ENCODE results near the gene ANKEF1.
A peak's percentile ranks its signal among the peaks of the same experiment; 100 is the strongest.
"Not testable (repeated sequence)": the region's sequence is repeated elsewhere in the genome, so short reads cannot be mapped to it uniquely, and the experiment has no call there.

ANKEF1 gene

DNA sequence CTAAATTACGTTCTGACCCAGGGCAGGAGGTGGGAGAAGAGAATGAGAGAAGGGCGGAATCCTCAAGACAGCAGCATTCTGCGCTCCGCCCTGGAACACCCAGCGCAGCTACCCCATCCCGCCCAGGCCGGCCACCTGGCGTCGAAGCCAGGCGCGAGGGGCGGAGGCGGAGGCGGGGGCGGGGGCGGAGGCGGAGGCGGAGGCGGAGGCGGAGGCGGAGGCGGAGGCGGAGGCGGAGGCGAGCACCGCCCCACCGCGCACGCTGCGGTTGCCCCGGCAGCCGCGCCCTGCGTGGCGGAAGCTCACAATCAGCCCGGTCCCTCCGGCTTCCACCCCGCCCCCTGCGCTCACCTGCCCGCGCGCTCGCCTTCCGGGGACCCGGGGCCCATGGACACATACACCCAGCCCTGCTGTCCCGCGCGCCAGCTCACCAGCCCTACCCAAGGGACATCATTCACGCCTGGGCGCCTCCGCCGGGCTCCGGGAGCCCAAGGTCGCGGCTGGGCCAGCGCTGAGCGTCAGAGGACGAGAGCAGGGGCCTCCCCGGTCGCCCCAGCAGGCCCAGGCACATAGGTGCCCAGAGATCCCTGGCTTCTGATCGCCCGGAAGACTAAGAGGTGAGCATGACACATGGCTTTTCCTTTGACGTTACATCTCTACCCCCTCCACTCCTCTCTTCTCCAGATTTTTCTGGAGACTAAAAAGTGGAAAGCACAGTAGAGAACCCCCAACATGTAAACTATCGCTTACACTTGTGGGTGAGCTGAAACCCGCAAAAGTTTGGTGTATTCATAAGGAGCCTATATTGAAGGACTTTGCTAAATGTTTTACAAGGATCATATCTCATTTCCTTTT lies at the start of gene ANKEF1:
TSS of gene ANKEF1 (plus strand) at position 271 of the 855 bp plus-strand sequence. CDS start 3,315 bp downstream, outside the sequence.
- DNase-seq (ENCODE audit: low read depth): peak; percentile 64

DNA sequence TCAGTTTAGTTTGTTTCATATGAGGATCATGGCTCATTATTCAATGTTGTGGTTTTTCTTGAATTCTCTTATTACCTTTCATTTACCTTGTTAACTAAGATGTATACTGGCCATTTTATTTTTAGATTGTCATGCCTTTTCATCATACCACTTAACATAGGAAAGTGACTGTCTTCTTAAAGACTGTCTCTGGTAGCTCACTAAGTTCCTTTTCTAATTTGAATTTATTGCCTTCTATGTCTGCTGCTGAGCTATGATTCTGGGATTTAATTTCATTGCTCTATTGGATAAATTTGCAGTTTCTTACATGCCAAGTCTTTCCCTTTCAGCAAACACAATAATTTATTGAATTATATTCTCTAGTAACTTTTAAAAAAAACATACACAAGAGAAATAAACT lies 49.5 kb upstream of the ANKEF1 start:
- no peak for DNase-seq (ENCODE audit: low read depth)

DNA sequence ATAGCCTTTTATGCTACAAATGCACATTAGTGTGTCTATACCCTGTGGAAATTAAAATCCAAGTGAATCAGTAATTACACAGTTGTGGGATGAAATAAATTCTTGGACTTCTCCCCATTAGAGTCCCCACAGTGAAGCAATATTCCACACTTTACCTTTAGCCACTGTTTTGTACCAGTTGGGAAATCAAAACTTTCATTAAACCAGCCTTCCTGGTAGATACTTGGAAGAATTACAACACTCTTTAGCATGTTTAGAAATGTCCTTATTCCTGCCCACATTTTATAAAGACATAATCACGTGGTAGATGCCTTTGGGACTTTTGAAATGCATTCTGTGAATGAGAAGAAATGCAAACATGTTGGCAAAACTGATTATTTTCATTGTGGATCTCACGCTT lies 49.0 kb upstream of the ANKEF1 start:
- DNase-seq (ENCODE audit: low read depth): peak; percentile 77

DNA sequence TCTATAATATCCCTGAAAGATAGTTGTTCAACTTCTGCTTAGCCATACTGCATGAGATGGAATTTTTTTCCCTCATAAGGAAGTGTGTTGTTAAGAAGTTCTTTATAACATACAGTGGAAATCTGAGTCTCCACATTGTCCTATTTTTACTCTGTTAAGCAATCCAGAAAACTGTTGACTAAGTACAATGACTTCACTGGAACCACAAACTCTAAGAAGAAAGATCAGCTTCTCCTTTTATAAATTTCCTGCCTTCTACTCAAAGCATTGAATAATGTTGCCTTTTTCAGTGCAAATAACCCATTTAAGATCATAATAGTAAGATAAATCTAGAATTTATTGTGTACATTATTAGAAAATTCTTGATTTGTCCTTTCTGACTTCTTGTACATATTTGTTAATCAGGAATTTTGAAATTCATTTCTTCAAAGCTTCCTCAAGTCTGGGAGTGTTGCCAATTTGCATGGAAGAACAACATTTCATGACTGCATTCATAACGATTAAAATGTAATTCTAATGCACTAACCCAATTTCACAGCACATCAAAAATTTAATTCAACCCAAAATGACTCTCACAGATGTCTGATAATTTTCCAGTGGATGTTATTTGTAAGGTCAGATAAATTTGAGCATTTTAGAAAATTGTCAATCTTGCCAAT lies 45.6 kb upstream of the ANKEF1 start:
- peak; percentile 87 for DNase-seq (ENCODE audit: low read depth)

DNA sequence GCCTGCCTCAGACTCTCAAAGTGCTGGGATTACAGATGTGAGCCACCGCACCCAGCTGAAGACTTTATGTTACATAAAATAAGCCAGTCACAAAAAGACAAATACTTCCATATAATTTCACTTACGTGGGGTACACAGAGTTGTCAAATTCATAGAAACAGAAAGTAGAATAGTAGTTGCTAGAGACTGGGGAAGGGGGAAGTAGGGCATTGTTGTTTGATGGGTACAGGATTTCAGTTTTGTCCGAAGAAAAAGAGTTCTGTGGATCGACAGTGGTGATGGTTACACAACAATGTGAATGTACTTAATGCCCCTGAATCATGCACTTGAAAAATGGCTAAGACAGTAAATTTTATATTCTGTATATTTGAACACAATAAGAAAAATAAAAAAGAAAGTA lies 41.6 kb upstream of the ANKEF1 start:
- no peak for DNase-seq (ENCODE audit: low read depth)

DNA sequence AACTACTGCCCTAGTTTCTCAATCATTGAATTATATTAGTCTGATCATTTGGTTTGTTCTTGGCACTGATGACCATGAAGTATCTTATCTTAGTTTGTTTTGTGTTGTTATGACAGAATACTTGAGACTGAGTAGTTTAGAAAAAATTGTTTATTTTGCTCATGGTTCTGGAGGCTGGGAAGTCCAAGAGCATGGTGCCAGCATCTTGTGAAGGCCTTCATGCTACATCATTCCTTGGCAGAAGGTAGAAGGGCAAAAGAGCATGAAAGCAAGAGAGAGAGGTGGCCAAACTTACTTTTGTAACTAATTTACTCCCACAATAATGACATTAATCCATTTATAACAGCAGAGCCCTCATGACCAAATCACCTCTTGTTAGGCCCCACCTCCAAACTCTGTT lies 40.1 kb upstream of the ANKEF1 start:
- DNase-seq (ENCODE audit: low read depth): no peak

DNA sequence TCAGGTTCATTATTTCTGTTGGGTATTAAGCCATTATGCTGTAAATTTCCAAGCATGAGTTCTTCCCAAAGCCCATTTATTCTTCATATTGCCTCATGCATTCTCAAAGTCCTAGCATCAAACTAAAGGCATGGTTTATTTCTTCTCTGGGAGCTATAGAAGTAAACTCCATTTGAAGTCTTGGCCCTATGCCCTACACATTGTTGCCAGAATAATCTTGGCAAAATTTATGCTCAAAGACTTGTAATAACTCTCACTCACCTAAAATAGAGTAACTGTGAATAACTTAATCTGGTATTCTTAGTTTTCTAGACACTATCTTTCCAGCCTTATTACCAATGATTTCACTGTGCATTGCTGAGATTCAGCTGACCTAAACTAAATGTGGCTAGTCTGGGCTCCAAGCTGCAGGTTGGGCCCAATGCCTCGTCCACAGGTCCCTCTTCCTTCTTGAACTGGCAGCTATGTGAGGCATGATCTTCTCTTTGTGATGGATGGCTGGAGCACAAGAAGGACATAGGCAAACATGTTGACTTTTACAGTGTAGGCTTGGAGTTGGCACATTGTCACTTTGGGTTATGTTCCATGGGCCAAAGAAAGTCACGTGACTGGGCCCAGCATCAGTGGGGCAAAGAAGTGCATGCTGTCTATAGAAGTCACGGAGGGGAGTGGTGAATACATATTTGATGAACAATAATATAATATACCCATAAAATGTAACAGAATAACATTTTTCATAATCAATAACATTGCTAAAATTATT lies 39.1 kb upstream of the ANKEF1 start:
- no peak for DNase-seq (ENCODE audit: low read depth)

DNA sequence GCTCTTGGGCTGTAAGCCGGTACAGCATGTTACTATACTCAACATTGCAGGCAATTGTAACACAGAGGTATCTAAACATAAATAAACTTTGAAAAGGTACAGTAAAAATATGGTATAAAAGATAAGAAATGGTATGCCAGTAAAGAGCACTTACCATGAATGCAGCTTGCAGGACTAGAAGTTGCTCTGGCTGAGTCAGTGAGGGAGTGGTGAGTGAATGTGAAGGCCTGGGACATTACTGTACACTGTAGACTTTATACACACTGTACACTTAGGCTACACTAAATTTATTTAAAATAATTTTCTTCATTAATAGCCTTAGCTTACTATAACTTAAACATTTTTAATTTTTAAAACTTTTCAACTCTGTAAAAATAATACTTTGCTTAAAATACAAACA lies 37.8 kb upstream of the ANKEF1 start:
- DNase-seq (ENCODE audit: low read depth): no peak

DNA sequence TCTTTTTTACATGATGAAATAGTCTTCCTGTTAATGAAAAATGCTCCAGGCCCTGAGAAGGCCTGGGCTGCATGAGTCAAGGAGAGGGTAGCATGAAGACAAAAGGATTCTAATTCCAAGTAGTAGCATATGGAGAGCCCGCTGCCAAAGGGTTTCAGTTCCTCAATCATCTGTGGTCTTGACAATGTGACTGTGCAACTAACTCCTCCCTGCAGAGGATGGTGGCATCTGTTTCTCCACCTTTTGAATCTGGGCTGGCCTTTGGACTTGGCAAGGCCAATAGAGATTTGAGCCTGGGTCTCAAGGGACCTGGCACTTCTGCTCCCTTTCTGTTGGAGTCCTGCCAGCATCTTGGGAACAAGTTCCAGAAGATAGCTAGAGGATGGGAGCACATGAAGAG lies 35.1 kb upstream of the ANKEF1 start:
- peak; percentile 19 for DNase-seq (ENCODE audit: low read depth)

DNA sequence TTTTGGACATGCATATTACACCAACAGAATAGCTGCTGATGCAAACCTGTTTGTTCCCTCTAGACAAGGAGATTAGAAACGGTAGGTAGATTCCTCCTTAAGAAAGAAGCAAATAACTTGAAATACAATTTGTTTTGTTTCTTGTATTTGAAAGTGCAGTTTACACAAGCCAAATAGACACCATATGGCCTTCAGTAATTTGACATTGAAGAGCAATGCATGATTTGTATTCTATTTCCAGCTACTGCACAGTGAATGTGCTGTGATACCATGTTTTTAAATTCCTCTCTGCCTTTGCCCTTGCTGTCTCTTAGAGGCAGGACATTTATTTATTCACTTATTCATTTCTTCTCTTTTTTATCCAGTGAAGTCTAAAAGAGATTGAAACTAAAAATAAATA lies 31.9 kb upstream of the ANKEF1 start:
- peak; percentile 25 for DNase-seq (ENCODE audit: low read depth)

DNA sequence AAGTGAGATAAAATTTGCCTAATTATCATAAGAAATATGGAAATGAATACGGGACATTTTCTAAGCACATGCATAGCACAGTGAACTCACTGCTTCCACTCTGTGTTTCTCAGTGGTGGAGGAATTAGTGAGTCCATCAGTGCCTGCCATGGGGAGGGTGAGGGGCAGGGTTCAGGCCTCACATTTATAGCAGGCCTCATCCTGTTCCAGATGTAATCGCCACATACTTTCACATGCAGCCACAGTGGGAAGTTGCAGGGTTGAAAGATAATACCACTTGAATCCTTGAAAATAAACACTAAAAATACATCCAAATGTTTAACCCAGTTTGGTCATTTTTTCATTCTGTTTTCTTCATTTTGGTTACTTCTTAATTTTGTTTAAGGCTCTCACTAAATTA lies 29.9 kb upstream of the ANKEF1 start:
- DNase-seq (ENCODE audit: low read depth): peak; percentile 36

DNA sequence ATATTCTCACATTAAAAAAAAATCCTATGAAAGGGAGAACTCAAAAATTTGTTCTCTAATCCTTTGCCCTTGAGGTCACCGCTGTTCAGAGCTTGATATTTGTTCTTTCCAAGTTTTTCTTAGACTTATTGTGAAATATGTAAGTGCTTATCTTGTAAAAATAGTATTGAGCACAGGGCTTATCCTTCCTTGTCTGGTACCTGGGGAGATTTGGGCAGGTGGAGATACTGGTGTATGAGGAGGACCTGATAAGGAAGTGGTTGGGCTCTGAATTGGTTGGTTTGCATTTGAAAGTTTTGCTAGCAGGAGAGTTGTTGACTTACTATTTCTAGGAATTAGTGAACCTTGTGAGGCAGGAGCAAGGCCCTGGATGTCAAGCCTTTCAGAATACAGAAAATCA lies 28.9 kb upstream of the ANKEF1 start:
- no peak for DNase-seq (ENCODE audit: low read depth)

DNA sequence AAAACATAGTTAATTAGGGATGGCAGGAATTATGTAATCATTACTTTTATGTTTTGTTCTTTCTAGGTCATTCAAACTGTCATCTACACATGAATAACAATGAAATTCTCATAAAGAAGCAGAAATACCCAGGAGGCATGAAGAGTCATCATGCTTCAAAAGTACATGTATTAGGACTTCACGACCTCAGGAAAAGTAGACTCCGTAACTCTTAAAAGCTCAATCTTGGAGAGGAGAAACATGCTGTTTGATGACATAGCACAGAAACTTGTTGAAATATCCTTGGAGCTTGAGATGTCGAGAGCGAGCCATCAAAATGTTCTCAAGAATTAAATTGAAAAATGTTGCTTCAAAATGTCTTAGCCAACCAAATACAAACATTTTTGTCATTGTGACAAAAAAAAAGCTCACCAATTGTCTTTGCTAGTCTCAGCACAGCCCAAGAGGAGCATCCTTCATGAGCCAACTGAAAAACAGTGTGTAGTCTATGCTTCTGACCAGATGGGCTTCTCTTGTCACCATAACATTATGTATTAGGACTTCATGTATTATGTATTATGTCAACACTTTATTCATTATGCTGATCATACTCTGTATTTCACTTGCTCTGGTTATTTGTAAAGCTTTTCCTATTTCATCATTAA lies 28.2 kb upstream of the ANKEF1 start:
- no peak for DNase-seq (ENCODE audit: low read depth)

DNA sequence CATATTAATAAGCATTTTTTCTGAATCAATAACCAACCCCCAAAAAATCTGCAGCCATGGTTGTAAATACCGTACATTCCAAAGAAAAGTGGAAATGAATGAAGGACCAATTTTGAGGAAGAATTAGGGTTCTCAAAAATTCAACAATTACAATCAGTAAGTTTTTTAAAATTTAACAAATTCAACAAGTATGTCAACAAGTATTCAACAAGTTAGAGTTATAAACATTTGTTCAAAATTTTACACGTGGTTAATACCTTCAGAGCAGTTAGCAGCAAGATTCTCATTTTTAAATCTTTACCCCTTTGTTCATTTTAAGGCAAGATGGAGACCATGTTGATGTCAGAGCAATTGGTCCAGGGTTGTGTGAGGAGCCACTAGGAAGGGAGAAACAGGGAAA lies 27.6 kb upstream of the ANKEF1 start:
- DNase-seq (ENCODE audit: low read depth): no peak

DNA sequence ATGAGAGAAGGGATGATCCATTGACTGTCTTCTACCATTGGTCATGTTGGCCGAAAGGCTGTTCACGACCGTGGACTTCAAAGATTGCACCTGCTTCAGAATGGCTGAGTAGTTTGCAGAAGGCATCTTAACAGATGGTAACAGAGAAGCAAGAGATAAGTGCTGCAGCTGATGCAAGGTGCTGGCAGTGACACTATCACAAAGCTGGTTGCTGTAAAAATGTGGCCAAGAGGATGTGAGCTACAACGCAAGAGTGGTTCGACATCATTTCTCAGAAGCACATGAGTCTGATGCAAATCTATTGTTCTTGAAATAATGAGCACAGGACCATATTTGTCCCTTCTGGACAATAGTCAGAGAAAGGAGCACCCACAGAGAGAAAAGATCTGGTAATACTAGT lies 27.0 kb upstream of the ANKEF1 start:
- DNase-seq (ENCODE audit: low read depth): no peak

DNA sequence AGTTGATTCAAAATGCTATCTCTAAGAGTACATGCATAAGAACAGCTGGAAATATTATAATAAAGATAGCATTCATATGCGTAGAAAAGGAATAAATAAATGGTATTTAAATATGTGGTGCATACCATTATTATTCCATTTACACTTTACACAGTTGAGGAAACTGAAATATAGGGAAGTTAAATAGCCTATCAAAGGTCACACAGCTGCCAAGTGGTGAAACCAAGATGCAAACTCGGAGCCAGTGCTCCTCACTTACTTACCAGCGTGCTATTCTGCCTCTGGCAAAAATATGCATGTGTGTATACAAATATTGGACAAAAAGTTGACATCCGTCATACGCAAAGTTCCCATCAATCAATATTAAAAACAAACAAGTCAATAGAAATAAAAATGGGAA lies 22.3 kb upstream of the ANKEF1 start:
- no peak for DNase-seq (ENCODE audit: low read depth)

DNA sequence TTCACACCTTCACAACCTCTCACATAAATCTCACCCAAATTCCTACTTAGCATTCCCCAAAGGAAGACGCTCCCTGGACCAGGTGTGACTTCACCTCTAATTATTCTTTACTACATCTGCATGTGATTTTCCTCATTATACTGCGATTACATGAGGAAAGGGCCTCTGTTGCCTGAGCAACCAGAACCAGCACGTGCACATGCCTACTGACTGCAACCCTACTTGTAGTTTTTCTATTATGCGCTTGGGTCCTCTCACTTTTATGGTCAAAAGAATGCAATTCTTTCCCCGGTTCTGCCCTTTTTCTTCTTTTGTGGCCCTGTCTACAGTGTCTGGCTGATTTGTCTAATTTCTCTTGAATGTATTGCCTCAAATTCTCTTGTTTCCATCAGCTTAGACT lies 20.4 kb upstream of the ANKEF1 start:
- DNase-seq (ENCODE audit: low read depth): no peak

DNA sequence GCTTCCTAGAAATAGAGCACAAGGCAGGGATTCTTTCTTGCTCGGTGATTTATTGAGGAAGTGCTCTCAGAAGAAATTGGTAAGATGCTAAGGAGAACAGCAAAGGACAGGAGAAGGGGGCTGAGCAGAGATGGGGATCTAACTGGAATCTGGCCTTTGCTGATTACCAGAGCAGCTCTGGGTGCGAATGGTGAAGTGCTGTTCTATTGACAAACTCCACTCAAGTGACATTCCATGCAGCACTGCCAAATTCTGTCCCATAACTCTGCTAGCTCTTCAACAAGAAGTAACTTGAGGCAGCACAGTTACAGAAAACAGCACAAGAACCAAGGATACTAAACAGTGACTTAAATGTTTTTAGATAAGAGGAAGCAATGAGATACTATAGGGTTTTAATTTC lies 13.8 kb upstream of the ANKEF1 start:
- DNase-seq (ENCODE audit: low read depth): no peak

DNA sequence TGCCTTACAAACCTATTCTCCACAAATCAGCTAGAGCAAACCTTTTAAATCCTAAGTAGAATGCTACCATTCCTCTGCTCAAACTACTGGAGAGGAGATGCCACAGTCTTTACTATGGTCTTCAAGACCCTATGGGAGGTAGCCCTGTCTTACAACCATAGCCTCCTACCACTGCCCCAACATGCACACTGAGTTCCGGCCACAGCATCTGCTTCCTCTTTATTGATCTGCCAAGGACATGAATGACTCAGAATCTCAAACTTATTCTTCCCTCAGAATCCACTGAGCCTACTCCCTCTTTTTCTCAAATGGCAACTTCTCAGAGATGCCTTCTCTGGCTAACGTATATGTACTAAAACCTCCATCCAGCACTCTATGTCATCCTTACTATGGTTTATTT lies 12.2 kb upstream of the ANKEF1 start:
- DNase-seq (ENCODE audit: low read depth): no peak

DNA sequence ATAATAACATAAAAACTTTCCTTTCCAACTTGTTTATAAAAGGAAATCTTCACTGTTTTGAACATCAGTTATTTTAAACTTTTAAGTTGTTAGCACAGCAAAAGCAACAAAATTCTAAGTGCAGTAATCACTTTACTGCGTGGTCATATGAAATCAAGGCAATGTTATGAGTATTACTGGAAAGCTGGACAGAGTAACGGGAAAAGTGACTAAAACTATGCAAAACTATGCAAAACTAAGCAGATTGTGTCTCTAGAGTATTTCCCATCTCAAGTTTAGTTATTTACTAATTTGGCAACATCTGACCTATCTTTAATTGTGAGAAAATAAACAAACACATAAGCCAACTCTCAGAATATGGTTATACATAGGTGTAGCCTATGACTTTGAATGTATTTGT lies 10.9 kb upstream of the ANKEF1 start:
- DNase-seq (ENCODE audit: low read depth): peak; percentile 77

DNA sequence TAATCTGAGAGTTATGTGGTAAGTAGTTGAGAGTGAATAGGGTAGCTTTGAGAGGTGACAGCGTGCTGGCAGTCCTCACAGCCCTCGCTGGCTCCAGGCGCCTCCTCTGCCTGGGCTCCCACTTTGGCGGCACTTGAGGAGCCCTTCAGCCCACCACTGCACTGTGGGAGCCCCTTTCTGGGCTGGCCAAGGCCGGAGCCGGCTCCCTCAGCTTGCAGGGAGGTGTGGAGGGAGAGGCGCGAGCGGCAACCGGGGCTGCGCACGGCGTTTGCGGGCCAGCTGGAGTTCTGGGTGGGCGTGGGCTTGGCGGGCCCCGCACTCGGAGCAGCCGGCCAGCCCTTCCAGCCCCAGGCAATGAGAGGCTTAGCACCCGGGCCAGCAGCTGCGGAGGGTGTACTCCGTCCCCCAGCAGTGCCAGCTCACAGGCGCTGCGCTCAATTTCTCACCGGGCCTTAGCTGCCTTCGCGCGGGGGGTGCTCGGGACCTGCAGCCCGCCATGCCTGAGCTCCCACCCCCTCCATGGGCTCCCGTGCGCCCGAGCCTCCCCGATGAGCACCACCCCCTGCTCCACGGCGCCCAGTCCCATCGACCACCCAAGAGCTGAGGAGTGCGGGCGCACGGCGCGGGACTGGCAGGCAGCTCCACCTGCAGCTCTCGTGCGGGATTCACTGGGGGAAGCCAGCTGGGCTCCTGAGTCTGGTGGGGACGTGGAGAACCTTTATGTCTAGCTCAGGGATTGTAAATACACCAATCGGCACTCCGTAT lies 3.2 kb upstream of the ANKEF1 start:
- DNase-seq (ENCODE audit: low read depth): not testable (repeated sequence)

DNA sequence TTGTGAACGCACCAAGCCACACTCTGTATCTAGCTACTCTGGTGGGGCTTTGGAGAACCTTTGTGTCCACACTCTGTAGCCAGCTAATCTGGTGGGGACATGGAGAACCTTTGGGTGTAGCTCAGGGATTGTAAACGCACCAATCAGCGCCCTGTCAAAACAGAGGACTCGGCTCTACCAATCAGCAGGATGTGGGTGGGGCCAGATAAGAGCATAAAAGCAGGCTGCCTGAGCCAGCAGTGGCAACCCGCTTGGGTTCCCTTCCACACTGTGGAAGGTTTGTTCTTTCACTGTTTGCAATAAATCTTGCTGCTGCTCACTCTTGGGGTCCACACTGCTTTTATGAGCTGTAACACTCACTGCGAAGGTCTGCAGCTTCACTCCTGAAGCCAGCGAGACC lies 2.5 kb upstream of the ANKEF1 start:
- not testable (repeated sequence) for DNase-seq (ENCODE audit: low read depth)
